ENCODE measurements around the gene CKM.

GRCh38 chr19:45307361-45307760 lies 15.3 kb downstream of the CKM start:
- TF ChIP-seq POLR2A (IDR thresholded peaks at IDR 0.05; ENCODE audit: low read depth) (no peak), POLR2AphosphoS5 (IDR thresholded peaks at IDR 0.05) (no peak), EP300 (IDR thresholded peaks at IDR 0.05) (no peak)
- TF ChIP-seq, protein P1, sequence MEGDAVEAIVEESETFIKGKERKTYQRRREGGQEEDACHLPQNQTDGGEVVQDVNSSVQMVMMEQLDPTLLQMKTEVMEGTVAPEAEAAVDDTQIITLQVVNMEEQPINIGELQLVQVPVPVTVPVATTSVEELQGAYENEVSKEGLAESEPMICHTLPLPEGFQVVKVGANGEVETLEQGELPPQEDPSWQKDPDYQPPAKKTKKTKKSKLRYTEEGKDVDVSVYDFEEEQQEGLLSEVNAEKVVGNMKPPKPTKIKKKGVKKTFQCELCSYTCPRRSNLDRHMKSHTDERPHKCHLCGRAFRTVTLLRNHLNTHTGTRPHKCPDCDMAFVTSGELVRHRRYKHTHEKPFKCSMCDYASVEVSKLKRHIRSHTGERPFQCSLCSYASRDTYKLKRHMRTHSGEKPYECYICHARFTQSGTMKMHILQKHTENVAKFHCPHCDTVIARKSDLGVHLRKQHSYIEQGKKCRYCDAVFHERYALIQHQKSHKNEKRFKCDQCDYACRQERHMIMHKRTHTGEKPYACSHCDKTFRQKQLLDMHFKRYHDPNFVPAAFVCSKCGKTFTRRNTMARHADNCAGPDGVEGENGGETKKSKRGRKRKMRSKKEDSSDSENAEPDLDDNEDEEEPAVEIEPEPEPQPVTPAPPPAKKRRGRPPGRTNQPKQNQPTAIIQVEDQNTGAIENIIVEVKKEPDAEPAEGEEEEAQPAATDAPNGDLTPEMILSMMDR (IDR thresholded peaks at IDR 0.05), result no peak
